Measurements from ENCODE around the gene LNPEP.

Gene LNPEP

DNA sequence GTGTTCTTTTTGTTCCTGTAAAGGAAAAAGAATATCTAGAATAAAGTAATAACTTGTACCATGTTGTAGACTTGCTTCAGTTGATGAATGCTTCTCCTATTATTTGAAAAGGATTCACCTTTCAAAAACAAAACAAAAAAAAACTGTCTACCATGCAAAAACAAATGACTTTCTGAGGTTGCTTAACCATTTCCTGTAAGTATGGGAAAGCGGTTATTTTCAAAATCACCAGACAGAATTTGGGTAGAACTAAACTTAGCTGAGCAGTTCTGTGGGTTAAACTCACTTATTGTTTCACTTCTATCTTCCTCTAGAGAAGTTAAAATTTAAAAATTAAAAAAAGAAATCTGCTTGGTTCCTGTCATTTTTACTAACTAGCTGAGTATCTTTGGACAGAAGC lies 25.2 kb downstream of the LNPEP start:
- DNase-seq: no peak
- peak; percentile 41 for ATAC-seq

DNA sequence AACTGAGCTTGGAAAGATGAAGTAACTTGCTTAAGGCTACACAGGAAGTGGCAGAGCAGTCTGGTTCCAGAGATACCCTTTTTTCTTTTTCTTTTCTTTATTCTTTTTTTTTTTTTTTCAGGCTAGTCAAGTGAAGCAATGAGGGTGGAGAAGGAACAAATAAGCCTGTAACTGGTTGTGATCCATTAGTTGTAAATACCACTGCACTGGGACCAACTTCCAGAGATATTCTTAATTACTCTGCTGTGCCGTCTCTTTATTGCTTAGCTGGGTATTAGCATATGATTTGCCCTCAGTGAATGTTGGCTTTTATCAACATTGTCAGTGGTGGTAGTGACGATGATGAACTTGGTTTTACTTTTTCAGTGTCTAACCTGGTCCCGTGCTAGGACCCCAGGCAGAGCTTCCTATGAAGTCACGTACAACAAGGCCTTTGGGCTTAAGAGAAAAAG lies 26.7 kb downstream of the LNPEP start:
- no peak for DNase-seq
- peak; percentile 42 for ATAC-seq

DNA sequence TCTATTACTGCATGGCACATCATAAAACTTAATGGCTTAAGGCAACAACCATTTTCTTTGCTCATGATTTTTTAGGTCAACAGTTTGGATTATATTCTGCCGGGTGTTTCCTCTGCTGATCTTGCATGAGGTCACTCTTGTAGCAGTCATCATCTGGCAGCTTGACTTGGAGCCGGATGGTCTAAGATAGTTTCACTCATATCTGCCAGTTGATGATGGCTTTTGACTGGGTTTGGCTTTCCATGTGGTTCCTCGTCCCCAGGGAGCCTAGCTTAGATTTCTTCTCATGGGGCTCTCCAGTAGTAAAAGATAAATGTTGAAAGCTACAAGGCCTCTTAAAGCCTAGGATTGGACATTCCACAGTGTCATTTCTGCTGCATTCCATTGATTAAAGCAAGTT lies 27.4 kb downstream of the LNPEP start:
- peak; percentile 85 for ATAC-seq
- DNase-seq: peak; percentile 24

DNA sequence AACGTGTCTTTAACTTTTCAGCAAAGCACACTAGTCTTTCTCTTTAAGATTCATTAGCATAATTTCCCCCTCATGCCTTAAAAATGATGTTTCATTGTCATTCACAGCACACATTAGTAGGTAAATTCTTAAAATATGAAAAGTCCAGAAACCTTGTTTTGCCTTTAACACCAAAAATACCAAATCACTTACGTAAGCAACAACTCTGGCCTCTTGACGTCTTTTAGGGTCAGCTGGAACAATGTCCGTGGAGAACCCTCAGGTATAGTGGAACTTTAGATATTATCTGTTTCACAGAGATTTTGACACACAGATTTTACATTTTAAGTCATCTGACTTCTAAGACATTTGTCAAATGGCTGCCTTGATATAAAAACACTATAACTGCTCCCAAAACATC lies 30.9 kb downstream of the LNPEP start:
- ATAC-seq: no peak

DNA sequence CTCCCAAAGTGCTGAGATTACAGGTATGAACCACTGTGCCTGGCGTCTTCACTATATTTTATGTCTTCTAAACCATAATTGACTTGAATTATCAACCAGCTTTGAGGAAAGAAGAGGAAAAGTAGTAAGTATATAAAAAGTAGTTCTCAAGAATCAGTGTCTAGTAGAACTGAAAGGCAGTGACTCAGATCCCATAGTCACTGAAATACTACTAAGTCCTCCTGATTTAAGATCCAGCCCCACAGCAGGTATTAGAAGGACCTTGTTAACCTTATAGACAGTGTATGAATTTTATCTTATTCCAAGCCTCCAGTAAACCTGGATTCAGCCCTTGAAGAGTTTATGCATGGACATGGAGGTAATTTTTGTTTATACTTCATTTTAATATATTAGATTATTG lies 31.5 kb downstream of the LNPEP start:
- no peak for ATAC-seq
- no peak for DNase-seq

More for the DNA sequence above, 30.9 kb downstream of the LNPEP start:
- no peak for DNase-seq

DNA sequence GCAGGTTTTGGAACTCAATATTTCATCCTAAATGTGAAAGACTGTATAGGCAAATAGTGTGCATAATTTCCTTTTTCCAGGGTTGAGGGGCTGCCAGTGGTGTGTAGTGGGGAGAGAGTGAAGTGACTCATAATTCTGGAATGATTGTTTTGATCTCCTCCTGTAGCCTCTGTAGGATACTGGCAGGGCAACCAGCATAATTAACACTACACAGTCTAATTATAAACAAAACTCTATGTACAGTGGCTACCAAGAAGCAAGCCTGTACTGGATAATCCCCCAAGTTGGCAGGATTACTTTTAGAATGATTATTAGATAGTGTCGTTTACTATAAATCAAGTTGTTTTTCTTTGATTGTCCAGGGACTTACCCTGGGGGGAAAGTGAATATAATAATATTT lies 32.2 kb downstream of the LNPEP start:
- ATAC-seq (no peak), DNase-seq (no peak)

DNA sequence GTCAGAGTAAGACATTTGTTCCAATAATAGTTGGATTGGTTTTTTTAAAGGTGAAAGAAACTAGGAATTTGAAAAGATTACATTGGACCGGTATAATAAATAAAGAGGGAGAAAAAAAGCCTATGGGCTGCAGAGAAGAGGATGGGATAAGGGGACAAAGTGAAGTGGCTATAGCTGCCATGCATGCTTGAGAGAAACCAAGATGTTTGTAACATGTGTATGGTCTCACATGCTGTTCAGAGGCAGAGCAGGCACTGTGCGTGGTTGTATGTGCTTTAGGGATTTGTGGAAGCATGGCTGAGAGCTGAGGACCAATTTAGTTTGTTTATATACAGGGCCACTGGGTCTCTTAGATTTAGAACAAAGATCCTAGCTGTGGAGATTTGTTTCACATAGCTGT lies 32.7 kb downstream of the LNPEP start:
- DNase-seq (no peak), ATAC-seq (no peak)

DNA sequence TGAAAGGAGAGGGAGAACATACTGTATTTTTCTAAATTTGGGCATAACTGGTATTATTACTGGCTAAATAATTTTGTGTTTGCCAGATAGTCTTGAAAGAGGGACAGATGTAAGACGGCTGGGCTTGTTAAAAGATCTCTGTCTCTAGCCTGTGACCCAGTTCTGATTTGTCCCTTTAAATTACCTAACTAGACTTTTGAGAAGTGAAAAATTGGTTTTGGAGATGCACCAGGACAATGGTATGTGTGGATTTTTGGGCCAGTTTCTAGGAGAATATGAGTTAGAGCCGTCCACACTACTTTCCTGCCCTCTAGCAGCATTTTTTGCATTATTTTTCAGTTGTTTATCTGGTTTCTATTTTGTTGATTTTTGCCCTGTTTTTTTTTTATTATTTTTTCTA lies 33.5 kb downstream of the LNPEP start:
- ATAC-seq: no peak
- no peak for DNase-seq

DNA sequence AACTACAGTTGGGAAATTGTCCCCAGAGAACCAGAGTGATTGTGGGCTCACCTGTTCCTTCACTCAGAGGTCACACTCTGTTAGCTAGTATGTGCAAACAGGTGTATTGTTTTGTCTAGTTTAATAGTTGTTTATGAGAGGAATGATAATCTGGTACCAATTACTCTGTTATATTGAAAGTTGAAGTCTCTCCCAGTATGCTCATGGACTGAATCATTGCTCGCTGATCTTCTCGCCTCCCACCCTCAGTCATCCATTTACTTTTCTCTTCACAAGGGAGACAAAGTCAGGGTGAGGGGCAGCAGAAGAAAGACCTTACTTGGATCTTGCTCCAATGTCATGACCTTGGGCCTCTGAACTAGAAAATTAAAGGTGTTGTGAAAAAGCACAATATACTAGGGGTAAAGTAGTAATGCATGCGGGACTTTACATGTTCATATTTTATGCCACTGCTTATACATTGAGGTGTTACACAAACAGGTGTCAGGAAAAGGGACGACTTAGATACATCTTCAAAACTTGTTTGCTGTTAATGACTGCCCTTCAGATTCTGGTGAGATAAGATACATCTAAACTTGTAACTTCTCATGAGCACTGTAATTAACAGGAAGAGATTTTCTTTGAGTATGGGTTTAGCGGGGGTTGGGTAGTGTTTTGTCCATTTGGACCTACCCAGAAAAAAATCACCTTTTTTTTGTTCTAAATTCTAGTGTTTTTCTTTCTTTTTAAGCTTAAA lies 36.9 kb downstream of the LNPEP start:
- DNase-seq (no peak), ATAC-seq (peak; percentile 22)

DNA sequence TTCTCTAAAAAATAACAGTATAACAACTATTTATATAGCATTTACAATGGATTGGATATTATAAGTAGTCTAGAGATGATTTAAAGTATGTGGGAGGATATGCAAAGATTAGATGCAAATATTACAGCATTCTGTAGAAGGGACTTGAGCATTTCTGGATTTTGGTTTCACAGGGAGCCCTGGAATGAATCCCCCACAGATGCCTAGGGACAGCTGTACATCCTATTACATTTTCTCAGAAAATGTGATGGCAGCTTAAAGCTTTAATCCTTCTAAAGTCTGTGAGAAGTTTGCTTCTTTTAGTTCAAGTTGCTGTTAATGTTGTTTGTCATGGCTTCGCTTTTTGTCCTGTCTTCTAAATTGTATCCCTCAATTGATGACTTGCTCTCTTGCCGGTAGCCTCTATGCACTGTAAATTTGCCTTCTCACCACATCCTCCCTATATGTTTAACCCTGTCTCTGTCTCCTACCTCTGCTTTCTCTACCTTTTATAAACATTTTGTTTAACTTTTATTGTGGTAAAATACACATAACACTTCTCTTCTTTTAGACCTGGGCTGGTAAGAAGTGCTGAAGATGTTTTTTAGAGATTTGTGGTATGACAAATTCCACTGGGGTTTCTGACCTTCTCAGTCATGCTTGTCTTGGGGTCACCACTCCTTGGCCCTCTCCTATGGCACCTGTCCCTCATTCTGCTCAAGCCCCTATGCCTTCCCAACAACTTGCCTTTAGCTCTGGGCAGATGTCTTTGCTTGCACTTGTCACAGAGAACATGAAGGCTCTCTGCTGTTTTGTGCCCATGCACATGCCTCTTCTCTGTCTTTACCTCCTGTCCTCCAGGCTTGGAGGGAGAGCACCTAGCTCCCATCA lies 37.9 kb downstream of the LNPEP start:
- DNase-seq (no peak), ATAC-seq (peak; percentile 45)

DNA sequence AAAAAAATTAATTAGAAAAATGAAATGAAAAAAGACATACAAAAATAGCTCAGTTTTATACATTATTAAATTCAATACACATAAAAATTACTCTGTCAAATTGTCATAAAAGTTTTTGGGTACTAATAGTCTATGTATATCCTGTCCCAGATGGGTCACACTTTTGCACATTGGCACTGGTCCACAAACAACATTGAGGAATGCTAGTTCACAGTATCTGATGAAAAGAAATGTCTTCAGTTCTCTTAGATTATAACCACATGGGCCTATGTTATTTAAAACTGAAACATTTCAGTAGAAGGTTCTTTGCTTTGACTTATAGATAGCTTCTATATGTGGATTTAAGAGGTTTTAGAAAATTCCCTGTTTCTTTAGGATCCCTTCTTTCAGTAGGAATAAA lies 39.8 kb downstream of the LNPEP start:
- DNase-seq (no peak), ATAC-seq (no peak)

DNA sequence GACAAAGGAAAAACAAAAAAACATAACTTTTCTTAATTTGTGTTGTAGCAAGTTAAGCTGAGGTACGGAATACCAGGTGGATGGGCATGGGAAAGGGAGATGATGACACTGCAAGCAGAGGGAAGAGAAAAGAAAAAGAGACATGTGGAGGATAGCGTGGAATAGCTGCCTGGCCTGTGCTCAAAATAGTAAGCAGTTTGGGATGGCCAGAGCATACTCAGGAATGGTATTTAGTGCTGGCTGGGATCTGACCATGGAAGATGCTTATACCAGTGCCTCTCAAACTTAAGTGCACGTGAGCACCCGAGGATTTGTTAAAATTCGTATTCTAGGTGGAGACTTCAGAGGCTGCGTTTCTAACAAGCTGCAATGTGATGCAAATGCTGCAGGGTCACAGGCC lies 41.3 kb downstream of the LNPEP start:
- ATAC-seq: no peak

DNA sequence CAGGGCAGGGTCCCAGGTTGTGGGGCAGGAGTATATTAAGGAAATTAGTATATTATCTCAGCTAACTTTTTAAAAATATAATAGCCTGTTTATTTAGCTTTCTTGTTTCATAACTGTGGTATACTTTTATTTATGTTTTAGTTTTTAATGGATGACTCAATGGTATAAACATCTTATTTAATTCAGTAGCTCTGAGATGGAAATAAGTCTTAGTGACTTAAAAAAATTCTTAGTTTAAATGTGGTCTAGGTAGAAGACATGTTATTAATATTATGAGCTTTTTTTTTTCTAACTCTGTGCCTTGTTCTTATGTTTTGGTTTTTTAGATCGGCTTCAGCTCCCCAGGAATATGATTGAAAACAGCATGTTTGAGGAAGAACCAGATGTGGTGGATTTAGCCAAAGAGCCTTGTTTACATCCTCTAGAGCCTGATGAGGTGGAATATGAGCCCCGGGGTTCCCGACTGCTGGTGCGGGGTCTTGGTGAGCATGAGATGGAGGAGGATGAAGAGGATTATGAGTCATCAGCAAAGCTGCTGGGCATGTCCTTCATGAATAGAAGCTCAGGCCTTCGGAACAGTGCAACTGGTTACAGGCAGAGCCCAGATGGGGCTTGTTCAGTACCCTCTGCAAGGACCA lies 43.1 kb downstream of the LNPEP start:
- DNase-seq (no peak), ATAC-seq (no peak)

More for the DNA sequence above, 41.3 kb downstream of the LNPEP start:
- no peak for DNase-seq

DNA sequence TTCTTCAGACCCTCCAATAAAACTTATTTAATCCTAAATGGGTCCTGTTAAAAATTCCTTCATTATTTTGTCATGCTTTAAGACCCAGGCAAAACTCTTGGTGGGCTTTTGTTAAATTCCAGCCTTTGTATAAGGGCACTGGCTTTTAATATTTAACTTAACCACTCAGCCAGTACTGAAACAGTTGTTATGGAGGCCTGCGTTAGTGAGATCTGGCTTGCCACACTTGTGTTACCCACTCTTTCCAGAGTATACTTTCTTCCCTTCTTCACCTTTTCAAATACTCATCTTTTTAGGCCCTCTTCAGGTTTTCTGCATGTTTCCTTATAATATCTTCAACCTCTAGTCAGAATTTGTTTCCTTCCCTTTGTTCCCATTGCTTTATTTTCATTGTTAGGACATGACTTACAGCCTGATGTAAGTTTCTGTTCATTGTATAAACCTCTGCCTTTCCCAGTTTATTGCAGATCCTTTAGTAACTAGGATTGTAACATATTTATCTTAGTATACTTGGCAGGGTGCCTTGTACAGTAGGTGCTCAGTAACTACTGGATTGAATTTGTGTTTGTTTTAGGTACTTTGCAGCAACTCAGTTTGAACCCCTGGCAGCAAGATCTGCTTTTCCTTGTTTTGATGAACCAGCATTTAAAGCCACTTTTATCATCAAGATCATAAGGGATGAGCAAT lies 48.8 kb downstream of the LNPEP start:
- ATAC-seq (no peak), DNase-seq (no peak)

DNA sequence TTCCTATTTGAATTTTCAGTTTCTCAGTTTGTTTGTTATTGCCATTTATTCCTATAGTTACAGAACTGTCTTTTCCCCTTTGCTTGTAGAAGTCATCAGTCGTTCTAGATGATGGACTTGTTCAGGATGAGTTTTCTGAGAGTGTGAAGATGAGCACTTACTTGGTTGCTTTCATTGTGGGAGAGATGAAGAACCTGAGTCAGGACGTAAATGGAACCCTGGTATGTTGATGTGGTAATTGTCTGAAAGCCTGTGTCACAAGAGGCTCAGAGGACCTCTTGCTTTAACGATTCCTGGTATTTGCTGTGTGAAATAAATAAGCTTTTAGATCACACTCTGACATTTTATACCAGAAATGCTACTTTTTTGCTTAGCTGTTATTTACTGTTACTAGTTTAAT lies 50.6 kb downstream of the LNPEP start:
- DNase-seq (no peak), ATAC-seq (peak; percentile 63)

DNA sequence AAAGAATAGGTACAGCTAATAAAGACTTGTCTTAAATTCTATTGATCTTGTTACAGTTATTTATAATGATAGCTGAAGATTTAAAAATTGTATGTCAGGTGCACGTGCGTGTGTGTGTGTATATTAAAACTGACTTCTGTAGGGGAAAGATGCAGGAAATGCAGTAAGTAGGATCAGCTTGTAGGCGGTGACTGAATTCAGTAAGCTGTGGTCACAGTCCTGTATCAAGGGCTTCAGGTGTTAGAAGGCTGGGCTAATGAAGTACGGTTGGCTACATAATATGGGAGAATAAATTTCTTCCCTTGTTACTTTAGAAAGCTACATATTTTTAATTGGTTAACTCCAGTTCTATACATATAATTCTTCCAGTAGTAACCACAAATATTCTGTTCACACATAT lies 54.2 kb downstream of the LNPEP start:
- ATAC-seq: no peak
- no peak for DNase-seq

DNA sequence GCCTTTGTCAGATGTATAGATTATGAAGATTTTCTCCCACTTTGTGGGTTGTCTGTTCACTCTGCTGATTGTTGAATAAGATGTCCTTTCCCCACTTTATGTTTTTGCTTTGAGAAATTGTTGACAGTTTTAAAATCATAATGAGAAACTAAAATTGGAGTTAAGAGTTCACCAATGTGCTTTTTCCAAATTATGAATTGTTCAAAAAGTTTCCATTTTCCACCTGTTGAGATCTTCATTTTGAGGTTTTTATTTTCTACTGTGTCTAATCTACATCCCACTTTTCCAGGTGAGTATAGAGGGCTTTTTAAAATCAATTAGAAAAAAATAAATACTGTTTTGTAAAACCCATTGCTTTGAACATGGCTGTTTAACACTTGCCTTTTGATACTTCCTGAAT lies 55.8 kb downstream of the LNPEP start:
- ATAC-seq: no peak
- no peak for DNase-seq

DNA sequence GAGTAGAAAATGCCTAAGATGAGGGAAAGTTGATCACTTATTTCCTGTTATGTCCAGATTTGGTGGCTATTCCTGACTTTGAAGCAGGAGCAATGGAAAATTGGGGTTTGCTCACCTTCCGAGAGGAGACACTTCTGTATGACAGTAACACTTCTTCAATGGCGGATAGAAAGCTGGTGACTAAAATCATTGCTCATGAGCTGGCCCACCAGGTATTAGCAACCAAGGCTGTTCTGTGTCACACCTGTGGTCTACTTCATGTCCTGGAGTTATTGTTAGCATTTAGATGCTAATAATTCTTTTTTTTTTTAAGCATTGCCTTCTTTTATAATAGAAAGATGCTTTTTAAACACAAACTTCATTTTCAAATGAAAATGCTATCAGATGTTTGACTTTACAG lies 57.9 kb downstream of the LNPEP start:
- no peak for ATAC-seq
- no peak for DNase-seq

DNA sequence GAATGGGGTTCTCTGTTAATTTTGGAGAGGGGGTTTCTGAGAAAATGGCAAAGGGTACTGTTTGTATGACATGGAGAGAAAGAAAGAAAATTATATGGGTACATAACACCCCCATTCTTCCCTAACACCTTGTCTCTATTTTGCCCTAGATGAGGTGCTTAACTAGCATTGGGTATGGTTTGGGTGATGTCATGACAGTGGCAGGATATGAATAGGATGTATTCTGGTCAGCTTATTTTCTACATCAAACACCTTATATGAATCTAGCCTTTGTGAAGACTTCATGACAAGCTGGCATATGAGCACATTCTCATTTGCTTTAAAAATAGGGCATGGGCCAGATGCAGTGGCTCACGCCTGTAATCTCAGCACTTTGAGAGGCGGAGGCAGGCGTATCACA lies 58.6 kb downstream of the LNPEP start:
- DNase-seq (no peak), ATAC-seq (no peak)

DNA sequence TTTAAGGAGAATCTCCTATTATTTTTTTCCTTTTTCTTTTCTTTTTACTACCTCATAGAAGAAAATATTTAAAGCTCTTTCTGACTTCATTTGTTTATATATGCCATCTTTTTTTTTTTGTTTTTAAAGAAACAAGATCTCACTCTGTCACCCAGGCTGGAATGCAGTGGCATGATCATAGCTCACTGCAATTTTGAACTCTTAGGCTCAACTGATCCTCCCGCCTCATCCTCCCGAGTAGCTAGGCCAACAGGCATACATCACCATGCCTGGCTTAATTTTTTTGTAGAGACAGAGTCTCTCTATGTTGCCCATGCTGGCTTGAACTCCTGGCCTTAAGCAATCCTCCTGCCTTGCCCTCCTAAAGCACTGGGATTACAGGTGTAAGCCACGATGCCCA lies 59.5 kb downstream of the LNPEP start:
- DNase-seq (no peak), ATAC-seq (no peak)

DNA sequence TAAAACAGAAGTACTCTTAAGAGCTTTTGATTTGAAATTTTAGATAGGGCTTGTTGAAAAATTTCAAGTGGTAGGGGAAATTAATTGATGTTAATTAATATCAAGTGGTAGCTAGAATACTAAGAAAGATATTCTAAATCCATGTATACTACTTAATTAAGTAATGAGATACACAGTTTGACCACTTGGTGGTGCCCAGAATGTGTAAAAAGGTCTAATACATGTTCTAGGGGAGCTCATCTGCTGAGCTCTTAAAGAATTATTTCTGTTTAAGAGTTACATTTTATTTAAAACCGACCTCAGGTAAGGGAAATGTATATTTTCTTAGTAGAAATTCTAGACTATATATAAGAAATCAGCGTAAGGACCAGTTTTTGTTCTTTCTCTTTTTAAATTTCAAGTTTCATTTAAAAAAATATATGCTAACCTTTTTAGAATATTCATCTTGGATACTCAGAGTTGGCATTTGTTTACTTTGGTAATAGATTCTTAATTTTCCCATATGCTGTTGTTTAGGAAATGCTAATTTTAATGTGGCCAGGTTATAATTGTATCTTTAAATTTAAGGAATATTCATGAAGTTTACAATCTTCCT lies 61.5 kb downstream of the LNPEP start:
- DNase-seq: no peak
- ATAC-seq: no peak

DNA sequence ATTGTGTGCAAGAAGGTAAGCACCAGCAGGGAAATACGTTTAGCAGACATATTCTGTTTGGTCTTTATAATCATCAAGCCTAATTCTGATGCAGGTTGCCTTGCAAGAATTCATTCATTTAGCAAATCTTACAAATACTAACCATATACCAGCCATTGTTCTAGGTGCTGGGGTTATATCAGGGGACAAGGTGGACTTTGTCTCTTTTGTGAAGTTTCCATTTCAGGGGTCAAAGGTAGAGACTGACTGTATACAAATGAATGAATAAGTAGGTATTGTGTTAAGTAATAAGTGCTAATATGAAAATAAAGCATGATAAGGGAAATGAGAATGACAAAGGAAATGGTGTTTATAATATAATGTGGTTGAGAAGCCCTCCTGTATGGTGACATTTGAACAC lies 64.0 kb downstream of the LNPEP start:
- no peak for DNase-seq
- ATAC-seq: no peak
